Bladder microvascular endothelial cell (primary cell): ENCODE data around the gene ACAP1. TPM values are rescaled to one million over a fixed set of nuclear protein-coding genes. Genes with fewer than 3 reads are reported as not detected.

Source experiments
- total RNA-seq: library from RNA; depleted of rRNA; stranded (reverse); fragments of >200 nt; gene quantifications from 2 replicates; pipeline ENCODE4 v1.2.3, GENCODE V29; 2014

Gene ACAP1
- not detected in 2 replicates for total RNA-seq

GRCh38 chr17:7336240-7337175 is at the start of gene ACAP1:
TSS of gene ACAP1 (plus strand) at chr17:7336529. CDS start at chr17:7336735, 206 bp downstream.

GRCh38 chr17:7294614-7295153 is 41.6 kb upstream of the ACAP1 start, which contains the start of gene YBX2:
TSS of gene YBX2 (minus strand) at chr17:7294639. CDS start at chr17:7294500, 139 bp downstream.

GRCh38 chr17:7306911-7307685 is 29.2 kb upstream of the ACAP1 start, which contains the start of gene EIF5A:
TSS of gene EIF5A (plus strand) at chr17:7307628. CDS start at chr17:7309636, 2,008 bp downstream.

DNA sequence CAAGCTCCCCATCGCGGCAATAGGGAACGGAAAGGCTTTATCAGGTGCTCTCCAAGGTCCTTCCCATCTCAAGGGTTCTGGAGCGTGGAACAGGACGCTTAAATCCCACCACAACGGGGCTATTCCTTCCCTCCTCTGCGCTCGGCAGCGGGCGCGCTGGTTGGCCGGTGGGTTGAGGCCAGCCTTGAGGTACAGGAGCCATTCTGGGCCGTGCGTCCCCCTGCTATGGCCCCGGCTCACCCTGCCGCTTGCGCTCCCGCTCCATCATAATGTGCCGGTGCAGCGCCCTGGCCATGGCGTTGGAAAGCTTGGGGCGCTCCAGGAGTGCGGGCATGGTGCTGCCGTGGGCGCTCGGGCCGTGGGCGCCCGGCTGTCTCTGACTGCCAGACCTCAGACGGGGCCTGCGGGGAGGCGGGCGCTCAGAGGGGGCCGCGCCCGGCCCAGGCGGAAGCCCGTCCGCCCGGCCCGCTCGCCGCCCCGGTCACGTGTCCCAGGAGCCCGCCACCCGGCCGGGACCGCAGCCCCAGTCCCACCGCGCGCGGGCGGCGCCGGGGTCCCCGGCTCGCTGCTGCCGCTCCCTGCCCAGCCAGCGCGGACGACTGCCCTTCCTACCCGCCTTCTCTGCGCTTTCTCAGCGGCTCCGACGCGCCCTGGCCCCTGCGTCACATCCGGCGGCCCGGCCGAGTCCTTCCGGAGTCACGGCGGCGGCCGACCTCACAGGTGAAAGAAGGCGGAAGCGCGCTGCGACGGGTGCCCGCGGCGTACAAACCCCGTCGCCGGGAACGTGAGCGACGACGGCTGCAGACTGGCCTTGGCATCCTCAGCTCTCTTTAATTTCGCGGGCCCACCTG is 21.4 kb upstream of the ACAP1 start, which contains the start of gene GPS2:
Gene GPS2 (minus strand): TSS at position 642 of the 851 bp plus-strand sequence. CDS start 308 bp downstream, at position 334.

GRCh38 chr17:7328840-7329373 is 7.4 kb upstream of the ACAP1 start, which contains the start of gene NEURL4:
TSS of gene NEURL4 (minus strand) at chr17:7329335. CDS start at chr17:7329312, 23 bp downstream.

DNA sequence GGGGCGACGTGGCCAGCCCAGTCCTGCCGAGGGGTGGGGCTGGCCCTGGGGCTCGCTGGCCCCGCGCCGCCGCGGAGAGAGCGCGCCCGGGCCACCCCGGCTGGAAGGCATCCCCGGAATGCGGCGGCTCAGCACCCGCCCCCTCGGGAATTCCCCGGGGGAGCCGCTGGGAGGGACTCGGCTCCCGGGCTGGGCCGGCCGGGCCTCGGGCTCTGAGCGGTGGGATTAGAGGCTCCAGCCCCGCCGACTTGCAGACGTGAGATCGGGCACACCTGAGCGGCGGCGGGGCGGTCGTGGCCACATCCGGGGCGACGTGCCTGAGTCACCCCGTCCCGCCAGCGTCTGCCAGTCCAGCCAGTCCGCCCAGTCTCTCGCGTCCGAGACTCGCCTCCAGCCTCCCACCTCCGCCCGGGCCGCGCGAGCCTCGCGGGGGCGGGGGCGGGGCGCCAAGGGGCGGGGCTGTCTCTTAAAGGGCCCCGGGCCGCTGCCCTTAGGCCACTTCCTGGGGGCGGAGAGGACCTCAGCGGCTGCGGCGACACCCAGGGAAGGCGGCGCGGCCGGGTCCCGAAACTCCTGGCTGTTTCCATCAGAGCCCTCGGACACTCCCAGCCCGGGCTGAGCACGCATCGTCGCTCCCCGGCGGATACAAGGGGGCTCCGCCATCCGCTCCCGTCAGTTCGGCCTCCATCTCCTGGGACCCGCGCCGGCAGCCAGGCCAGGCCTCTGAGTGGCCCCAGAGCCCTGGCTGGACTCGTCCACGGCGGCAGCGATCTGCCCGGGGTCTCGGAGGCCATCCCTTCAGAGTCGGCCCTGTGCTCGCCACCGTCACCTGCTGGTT is 15.6 kb downstream of the ACAP1 start, which contains the start of gene KCTD11:
Gene KCTD11 (plus strand): TSS at position 498 of the 838 bp plus-strand sequence.

DNA sequence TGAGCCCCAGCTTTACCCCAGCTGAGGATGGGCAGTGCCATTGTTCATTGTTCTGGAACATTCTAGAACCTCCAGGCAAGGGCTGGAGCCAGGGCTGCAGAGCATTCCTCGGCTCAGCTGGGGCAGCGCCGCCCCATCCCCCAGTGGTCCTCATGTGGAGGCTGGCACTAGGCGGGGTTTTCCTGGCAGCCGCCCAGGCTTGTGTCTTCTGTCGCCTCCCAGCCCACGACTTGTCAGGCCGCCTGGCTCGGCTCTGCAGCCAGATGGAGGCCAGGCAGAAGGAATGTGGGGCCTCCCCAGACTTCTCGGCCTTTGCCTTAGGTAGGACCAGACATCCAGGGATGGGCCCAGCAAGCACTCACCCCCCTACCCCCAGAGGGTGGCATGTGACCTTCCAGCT is 18.7 kb downstream of the ACAP1 start, which contains the start of gene TMEM95:
Gene TMEM95 (plus strand): TSS at position 104 of the 400 bp plus-strand sequence. CDS start 49 bp downstream, at position 153.

GRCh38 chr17:7380855-7381683 is 44.7 kb downstream of the ACAP1 start, which contains the start of gene TNK1:
TSS of gene TNK1 (plus strand) at chr17:7381089. CDS start at chr17:7382927, 1,838 bp downstream.

DNA sequence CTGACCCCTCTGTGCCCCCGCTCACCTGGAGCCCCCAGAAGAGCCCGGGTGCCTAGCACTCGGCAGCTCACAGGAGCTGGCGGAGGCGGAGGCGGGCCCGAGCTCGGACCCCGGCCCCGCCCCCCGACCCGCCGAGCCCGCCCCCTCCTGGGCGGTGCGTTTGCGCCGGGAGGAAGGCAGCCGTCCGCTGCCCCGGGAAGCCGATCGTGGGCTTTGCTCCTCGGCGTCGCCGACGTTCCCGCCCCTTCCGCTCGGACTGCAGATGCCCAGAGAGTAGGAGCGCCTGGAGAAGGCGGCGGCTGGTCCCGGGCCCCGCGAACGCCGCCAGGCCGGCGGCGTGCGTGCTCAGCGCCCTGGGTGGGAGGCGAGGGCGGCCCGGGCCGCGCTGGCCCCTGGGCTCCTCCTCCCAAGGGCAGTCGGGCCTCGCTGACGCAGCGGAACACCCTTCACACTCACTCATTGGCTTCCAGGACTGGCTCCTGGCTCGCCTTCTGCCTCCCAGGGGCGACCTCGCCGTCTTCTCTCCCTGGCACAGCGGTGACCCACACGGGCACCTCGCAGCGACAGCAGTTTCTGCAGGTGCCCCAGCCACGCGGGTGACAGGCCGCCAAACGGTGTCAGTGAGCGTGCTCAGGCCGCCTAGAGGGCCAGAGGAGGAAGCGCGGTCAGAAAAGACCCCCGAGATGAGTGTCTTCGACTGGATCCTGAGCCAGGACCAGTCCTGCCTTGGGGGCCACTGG is 58.3 kb downstream of the ACAP1 start, which contains the start of gene PLSCR3:
Gene PLSCR3 (minus strand): TSS at position 74 of the 740 bp plus-strand sequence. CDS start 415 bp downstream, outside the sequence.

Other genes starting within 250 kb of the ACAP1 start
- not detected in 2 replicates for gene ASGR2, start 221.7 kb upstream of the ACAP1 start, total RNA-seq
- gene ASGR1, start 157.2 kb upstream of the ACAP1 start, total RNA-seq: 10.5 and 15.1 TPM in 2 replicates
- gene DLG4, start 116.7 kb upstream of the ACAP1 start, total RNA-seq: 6.8 and 22.5 TPM in 2 replicates
- 205 and 264 TPM in 2 replicates for gene ACADVL, start 116.6 kb upstream of the ACAP1 start, total RNA-seq
- 32.2 and 53.0 TPM in 2 replicates for gene DVL2, start 102.0 kb upstream of the ACAP1 start, total RNA-seq
- gene PHF23, start 97.1 kb upstream of the ACAP1 start, total RNA-seq: 28.7 and 37.6 TPM in 2 replicates
- 86.0 and 116 TPM in 2 replicates for gene GABARAP, start 94.1 kb upstream of the ACAP1 start, total RNA-seq
- 18.5 and 41.9 TPM in 2 replicates for gene CTDNEP1, start 84.8 kb upstream of the ACAP1 start, total RNA-seq
- 22.4 and 31.6 TPM in 2 replicates for gene ELP5, start 84.3 kb upstream of the ACAP1 start, total RNA-seq
- gene CLDN7, start 74.1 kb upstream of the ACAP1 start, total RNA-seq: 0.82 and 8.1 TPM in 2 replicates
- gene SLC2A4, start 54.8 kb upstream of the ACAP1 start, total RNA-seq: 0.57 TPM in 1 of 2 replicates, not detected in the other
- gene YBX2, start 41.9 kb upstream of the ACAP1 start, total RNA-seq: 0.25 TPM in 1 of 2 replicates, not detected in the other
- gene EIF5A, start 28.9 kb upstream of the ACAP1 start, total RNA-seq: 537 and 632 TPM in 2 replicates
- 28.8 and 30.1 TPM in 2 replicates for gene GPS2, start 21.2 kb upstream of the ACAP1 start, total RNA-seq
- gene NEURL4, start 7.2 kb upstream of the ACAP1 start, total RNA-seq: 10.4 and 31.2 TPM in 2 replicates
- 1.1 and 2.3 TPM in 2 replicates for gene KCTD11, start 15.6 kb downstream of the ACAP1 start, total RNA-seq
- not detected in 2 replicates for gene TMEM95, start 18.6 kb downstream of the ACAP1 start, total RNA-seq
- 0.49 and 1.6 TPM in 2 replicates for gene TNK1, start 44.6 kb downstream of the ACAP1 start, total RNA-seq
- gene PLSCR3, start 58.0 kb downstream of the ACAP1 start, total RNA-seq: 16.7 and 36.8 TPM in 2 replicates
- 48.8 and 118 TPM in 2 replicates for gene TMEM256, start 67.6 kb downstream of the ACAP1 start, total RNA-seq
- gene NLGN2, start 71.3 kb downstream of the ACAP1 start, total RNA-seq: 1.3 and 7.6 TPM in 2 replicates
- gene SPEM1, start 83.8 kb downstream of the ACAP1 start, total RNA-seq: not detected in 2 replicates
- gene SPEM2, start 89.1 kb downstream of the ACAP1 start, total RNA-seq: not detected in 2 replicates
- not detected in 2 replicates for gene SPEM3, start 92.3 kb downstream of the ACAP1 start, total RNA-seq
- gene TMEM102, start 98.9 kb downstream of the ACAP1 start, total RNA-seq: 6.0 and 8.4 TPM in 2 replicates
- gene FGF11, start 103.0 kb downstream of the ACAP1 start, total RNA-seq: 0.16 and 0.50 TPM in 2 replicates
- 7.6 and 9.4 TPM in 2 replicates for gene CHRNB1, start 108.5 kb downstream of the ACAP1 start, total RNA-seq
- 6.3 and 14.2 TPM in 2 replicates for gene ZBTB4, start 143.1 kb downstream of the ACAP1 start, total RNA-seq
- not detected in 2 replicates for gene SLC35G6, start 144.9 kb downstream of the ACAP1 start, total RNA-seq
- 76.9 and 161 TPM in 2 replicates for gene POLR2A, start 147.8 kb downstream of the ACAP1 start, total RNA-seq
- 7.8 and 17.1 TPM in 2 replicates for gene TNFSF12, start 212.5 kb downstream of the ACAP1 start, total RNA-seq
- gene TNFSF13, start 222.2 kb downstream of the ACAP1 start, total RNA-seq: 0.69 and 0.81 TPM in 2 replicates
- 62.7 and 79.3 TPM in 2 replicates for gene SENP3, start 225.4 kb downstream of the ACAP1 start, total RNA-seq
- 0.65 and 1.1 TPM in 2 replicates for gene CD68, start 243.1 kb downstream of the ACAP1 start, total RNA-seq
- gene MPDU1, start 247.3 kb downstream of the ACAP1 start, total RNA-seq: 57.5 and 91.6 TPM in 2 replicates